Activated T-helper 17 cell treated with anti-CD3 and anti-CD28 coated beads, Interleukin-2, amount 50 U/mL, for 72 hours (primary cell): ENCODE measurements around the gene PSMG3. TPM values are rescaled to one million over a fixed set of nuclear protein-coding genes. Genes with fewer than 3 reads are reported as not detected.
A peak's percentile ranks its signal among the peaks of the same experiment; 100 is the strongest.

ENCODE experiments used
- ATAC-seq: fragments of 150-1000 bp; cut with Tn5 transposase; replicated peaks from 2 replicates; pipeline ENCODE4 v1.10.0; 2021; ENCODE audit warnings: mild to moderate bottlenecking, moderate library complexity
- H3K27ac Mint-ChIP-seq: one replicate; pipeline ENCODE4 v1.8.0; 2022; ENCODE audit warnings: mixed read lengths
- H3K27me3 Mint-ChIP-seq: one replicate; pipeline ENCODE4 v1.8.0; 2022; ENCODE audit warnings: mixed read lengths
- H3K36me3 Mint-ChIP-seq: one replicate; pipeline ENCODE4 v1.8.0; 2022; ENCODE audit warnings: low read depth, mild to moderate bottlenecking, mixed read lengths
- H3K4me1 Mint-ChIP-seq: one replicate; pipeline ENCODE4 v1.8.0; 2022; ENCODE audit warnings: mixed read lengths
- H3K4me3 Mint-ChIP-seq: one replicate; pipeline ENCODE4 v1.8.0; 2022; ENCODE audit warnings: mild to moderate bottlenecking, mixed read lengths
- H3K9me3 Mint-ChIP-seq: one replicate; pipeline ENCODE4 v1.8.0; 2022; ENCODE audit warnings: mixed read lengths
- total RNA-seq, 2 donors: library from RNA; stranded (reverse); gene quantifications; one replicate each; pipeline ENCODE4 v1.2.3, GENCODE V29; 2022

Gene PSMG3
- total RNA-seq, 2 donors from 2014 or later: 26.4 to 46.4 TPM

GRCh38 chr7:1576521-1577253 is 6.9 kb upstream of the PSMG3 start:
- Mint-ChIP-seq H3K36me3 (no peaks in the 10 kb centered on the region), H3K4me3 (no peak overlapping the region), H3K27ac (no peak overlapping the region), H3K9me3 (no peaks in the 10 kb centered on the region), H3K4me1 (peaks cover 19% of the 10 kb centered on the region), H3K27me3 (no peaks in the 10 kb centered on the region)
- no peak for ATAC-seq

- Mint-ChIP-seq H3K4me1 (peaks cover 19% of the 10 kb centered on the region), H3K4me3 (no peak overlapping the region), H3K27ac (no peak overlapping the region), H3K36me3 (no peaks in the 10 kb centered on the region), H3K9me3 (no peaks in the 10 kb centered on the region), H3K27me3 (no peaks in the 10 kb centered on the region)
- ATAC-seq: no peak
Observed at GRCh38 chr7:1575809-1576208, 6.0 kb upstream of the PSMG3 start.

GRCh38 chr7:1572111-1572822 is 2.4 kb upstream of the PSMG3 start:
- ATAC-seq: no peak
- H3K36me3 Mint-ChIP-seq: peaks cover 18% of the 10 kb centered on the region
- peak overlapping the region; percentile 91 for H3K27ac Mint-ChIP-seq
- no peaks in the 10 kb centered on the region for H3K9me3 Mint-ChIP-seq
- no peaks in the 10 kb centered on the region for H3K27me3 Mint-ChIP-seq
- H3K4me1 Mint-ChIP-seq: peaks cover 13% of the 10 kb centered on the region
- H3K4me3 Mint-ChIP-seq: peak overlapping the region; percentile 87

- Mint-ChIP-seq H3K4me3 (peak overlapping the region; percentile 87), H3K9me3 (no peaks in the 10 kb centered on the region)
Observed at GRCh38 chr7:1569440-1569832, 396 bp downstream of the PSMG3 start.

GRCh38 chr7:1569016-1569415 is 816 bp downstream of the PSMG3 start:
- ATAC-seq: peak; percentile 55
- no peaks in the 10 kb centered on the region for H3K9me3 Mint-ChIP-seq
- peaks cover 13% of the 10 kb centered on the region for H3K4me1 Mint-ChIP-seq
- H3K36me3 Mint-ChIP-seq: peaks cover 39% of the 10 kb centered on the region
- H3K27me3 Mint-ChIP-seq: no peaks in the 10 kb centered on the region
- H3K27ac Mint-ChIP-seq: peak overlapping the region; percentile 94
- H3K4me3 Mint-ChIP-seq: peak overlapping the region; percentile 87

More at GRCh38 chr7:1569440-1569832, 396 bp downstream of the PSMG3 start:
- H3K36me3 Mint-ChIP-seq: peaks cover 39% of the 10 kb centered on the region
- peak overlapping the region; percentile 94 for H3K27ac Mint-ChIP-seq
- H3K27me3 Mint-ChIP-seq: no peaks in the 10 kb centered on the region
- H3K4me1 Mint-ChIP-seq: peaks cover 13% of the 10 kb centered on the region
- peak; percentile 45 for ATAC-seq

GRCh38 chr7:1567896-1568510 is 1.8 kb downstream of the PSMG3 start:
- H3K27ac Mint-ChIP-seq: no peak overlapping the region

GRCh38 chr7:1567049-1567771 is 2.6 kb downstream of the PSMG3 start:
- peaks cover 10% of the 10 kb centered on the region for H3K4me1 Mint-ChIP-seq
- H3K27ac Mint-ChIP-seq: no peak overlapping the region
- peak overlapping the region; percentile 87 for H3K4me3 Mint-ChIP-seq
- no peaks in the 10 kb centered on the region for H3K9me3 Mint-ChIP-seq
- peaks cover 39% of the 10 kb centered on the region for H3K36me3 Mint-ChIP-seq
- no peak for ATAC-seq
- H3K27me3 Mint-ChIP-seq: no peaks in the 10 kb centered on the region

More at GRCh38 chr7:1567896-1568510, 1.8 kb downstream of the PSMG3 start:
- H3K27me3 Mint-ChIP-seq: no peaks in the 10 kb centered on the region
- peaks cover 13% of the 10 kb centered on the region for H3K4me1 Mint-ChIP-seq
- H3K36me3 Mint-ChIP-seq: peaks cover 39% of the 10 kb centered on the region
- H3K4me3 Mint-ChIP-seq: peak overlapping the region; percentile 87
- no peaks in the 10 kb centered on the region for H3K9me3 Mint-ChIP-seq
- ATAC-seq: no peak

DNA sequence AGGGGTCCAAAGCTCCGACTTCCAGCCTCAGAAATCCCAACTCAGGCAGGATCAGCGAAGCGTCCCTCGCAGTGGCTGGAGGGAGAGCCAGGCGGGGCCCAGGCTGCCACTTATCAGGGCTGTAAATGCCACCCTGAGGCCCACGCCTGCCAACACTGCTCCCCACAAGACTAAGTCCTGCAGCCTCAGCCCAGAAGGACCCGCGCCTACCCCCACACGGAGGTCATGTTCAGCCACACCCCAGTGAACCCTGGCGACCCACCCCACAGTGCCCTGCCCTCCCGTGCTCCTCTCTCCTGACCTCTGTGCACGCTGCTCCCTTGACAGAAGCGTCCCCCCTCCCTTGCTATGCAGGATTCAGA is 3.2 kb downstream of the PSMG3 start:
- Mint-ChIP-seq H3K27me3 (no peaks in the 10 kb centered on the region), H3K9me3 (no peaks in the 10 kb centered on the region), H3K27ac (no peak overlapping the region), H3K4me3 (no peak overlapping the region), H3K4me1 (peaks cover 8% of the 10 kb centered on the region), H3K36me3 (peaks cover 39% of the 10 kb centered on the region)
- no peak for ATAC-seq

- no peak for ATAC-seq
- no peak overlapping the region for H3K27ac Mint-ChIP-seq
- H3K4me3 Mint-ChIP-seq: no peak overlapping the region
- no peaks in the 10 kb centered on the region for H3K9me3 Mint-ChIP-seq
- H3K4me1 Mint-ChIP-seq: peaks cover 8% of the 10 kb centered on the region
- no peaks in the 10 kb centered on the region for H3K27me3 Mint-ChIP-seq
- peaks cover 39% of the 10 kb centered on the region for H3K36me3 Mint-ChIP-seq
Observed at GRCh38 chr7:1564603-1565022, 5.2 kb downstream of the PSMG3 start.

- peaks cover 36% of the 10 kb centered on the region for H3K36me3 Mint-ChIP-seq
- no peak for ATAC-seq
- H3K9me3 Mint-ChIP-seq: no peaks in the 10 kb centered on the region
- H3K27me3 Mint-ChIP-seq: no peaks in the 10 kb centered on the region
- H3K27ac Mint-ChIP-seq: no peak overlapping the region
- H3K4me1 Mint-ChIP-seq: peaks cover 7% of the 10 kb centered on the region
- H3K4me3 Mint-ChIP-seq: no peak overlapping the region
Observed at GRCh38 chr7:1563981-1564602, 5.7 kb downstream of the PSMG3 start.

GRCh38 chr7:1562597-1563051 is 7.2 kb downstream of the PSMG3 start:
- Mint-ChIP-seq H3K4me1 (no peaks in the 10 kb centered on the region), H3K9me3 (no peaks in the 10 kb centered on the region), H3K4me3 (no peak overlapping the region), H3K27me3 (no peaks in the 10 kb centered on the region), H3K36me3 (peaks cover 25% of the 10 kb centered on the region), H3K27ac (no peak overlapping the region)
- no peak for ATAC-seq

DNA sequence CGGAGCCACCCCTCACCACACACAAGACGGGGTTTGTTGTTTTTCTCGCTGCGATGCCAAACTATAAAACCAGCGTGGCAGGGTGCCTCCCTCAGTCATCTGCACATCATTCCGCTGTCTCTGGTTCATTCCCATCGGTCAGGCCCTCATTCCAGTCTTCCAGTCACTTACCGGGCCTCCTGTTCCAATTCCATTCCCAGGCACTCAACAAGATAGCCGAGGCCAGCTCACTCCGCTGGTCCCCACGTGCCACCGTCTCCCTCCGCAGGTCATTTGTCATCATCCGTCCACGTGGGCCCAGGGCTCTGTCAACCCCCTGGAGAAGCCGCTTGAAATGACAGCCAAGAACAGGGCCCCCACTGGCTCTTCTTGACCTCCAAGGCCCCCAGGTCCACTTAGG is 7.7 kb downstream of the PSMG3 start:
- peaks cover 20% of the 10 kb centered on the region for H3K36me3 Mint-ChIP-seq
- no peaks in the 10 kb centered on the region for H3K9me3 Mint-ChIP-seq
- H3K27me3 Mint-ChIP-seq: no peaks in the 10 kb centered on the region
- no peak for ATAC-seq
- H3K4me1 Mint-ChIP-seq: no peaks in the 10 kb centered on the region
- H3K4me3 Mint-ChIP-seq: no peak overlapping the region
- H3K27ac Mint-ChIP-seq: no peak overlapping the region

- Mint-ChIP-seq H3K36me3 (peaks cover 11% of the 10 kb centered on the region), H3K4me3 (no peak overlapping the region), H3K27me3 (no peaks in the 10 kb centered on the region), H3K4me1 (no peaks in the 10 kb centered on the region), H3K9me3 (no peaks in the 10 kb centered on the region), H3K27ac (no peak overlapping the region)
- no peak for ATAC-seq
Observed at GRCh38 chr7:1561036-1561940, 8.5 kb downstream of the PSMG3 start.
